ENCODE data around the gene SPON2.

The SPON2 gene

DNA sequence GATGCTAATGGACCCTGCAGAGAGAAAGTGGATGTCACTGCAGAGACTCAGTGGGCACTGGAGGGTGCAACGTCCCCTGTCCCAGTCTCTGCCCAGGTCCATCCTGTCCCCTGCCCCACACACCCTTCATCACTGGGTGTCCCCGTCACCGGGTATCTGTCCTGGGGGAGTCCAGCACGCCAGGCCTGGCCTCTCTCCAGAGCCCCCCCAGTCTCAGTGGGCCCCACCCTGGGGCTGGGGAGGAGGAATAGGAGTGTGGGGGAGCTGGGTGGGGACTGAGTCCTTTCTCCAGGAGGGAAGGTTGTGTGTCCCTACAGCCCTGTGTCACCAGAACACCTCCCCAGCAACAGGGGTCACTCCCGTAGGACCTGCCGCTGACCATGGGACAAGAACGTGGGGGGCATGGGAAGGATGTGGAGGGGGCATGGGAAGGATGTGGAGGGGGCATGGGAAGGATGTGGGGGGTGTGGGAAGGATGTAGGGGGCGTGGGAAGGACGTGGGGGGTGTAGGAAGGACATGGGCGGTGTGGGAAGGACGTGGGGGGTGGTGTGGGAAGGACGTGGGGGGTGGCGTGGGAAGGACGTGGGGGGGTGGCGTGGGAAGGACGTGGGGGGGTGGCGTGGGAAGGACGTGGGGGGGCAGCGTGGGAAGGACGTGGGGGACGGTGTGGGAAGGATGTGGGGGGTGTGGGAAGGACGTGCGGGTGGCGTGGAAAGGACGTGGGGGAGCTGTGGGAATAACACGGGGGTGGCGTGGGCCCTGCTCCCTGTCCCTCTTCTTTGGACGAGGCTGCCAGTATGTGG lies 21.0 kb upstream of the SPON2 start:
- no peak for DNase-seq

DNA sequence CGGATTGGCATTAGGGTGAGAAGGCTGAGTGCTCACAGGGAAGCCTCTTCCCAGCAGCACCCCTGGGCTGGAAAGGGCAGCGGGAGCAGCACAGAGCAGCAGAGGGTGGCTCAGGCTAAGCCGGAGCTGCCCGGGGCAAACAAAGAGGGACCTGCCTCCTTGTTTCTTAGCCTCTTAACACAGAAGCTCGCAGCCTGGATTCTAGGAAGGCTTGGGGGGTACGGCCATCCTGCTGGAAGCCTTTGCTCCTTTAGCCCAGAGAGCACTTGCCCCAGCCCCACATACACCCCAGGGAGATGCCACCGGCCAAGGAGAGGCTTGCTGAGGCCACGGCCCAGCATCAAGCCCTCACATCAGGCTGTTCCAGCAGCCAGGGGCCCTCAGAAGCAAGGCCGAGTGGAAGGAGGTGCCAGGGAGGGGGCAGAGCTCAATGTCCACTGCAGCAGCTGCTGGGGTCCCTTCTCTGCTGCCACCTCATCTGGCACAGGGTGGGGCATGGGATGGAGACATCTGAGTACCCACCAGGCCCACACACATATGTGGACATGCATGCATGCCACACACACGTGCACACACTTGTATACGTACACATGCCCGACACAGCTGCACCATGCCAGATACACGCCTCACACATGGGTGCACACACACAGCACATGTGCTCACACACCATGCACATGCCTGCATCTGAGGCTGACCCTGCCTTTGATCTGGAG lies 20.3 kb upstream of the SPON2 start:
- DNase-seq: no peak

DNA sequence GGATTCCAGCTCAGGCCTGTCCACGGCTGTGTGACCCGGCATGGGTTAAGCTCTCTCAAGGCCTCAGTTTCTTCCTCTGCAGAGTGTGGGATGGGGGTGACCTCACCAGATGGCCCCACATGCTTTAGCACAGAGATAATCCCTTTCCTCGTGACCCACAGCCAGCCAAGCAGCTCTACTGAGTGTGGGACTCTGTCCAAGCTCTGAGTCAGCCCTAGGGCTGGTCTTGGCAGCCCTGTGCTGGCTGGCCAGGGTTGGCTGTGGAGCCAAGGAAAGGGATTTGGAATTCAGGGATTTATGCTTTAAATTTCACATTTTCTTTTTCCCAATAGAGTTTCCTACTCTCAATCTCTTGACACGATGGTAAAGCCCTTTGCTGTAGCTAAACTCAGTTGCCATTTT lies 19.7 kb upstream of the SPON2 start:
- no peak for DNase-seq

GRCh38 chr4:1191621-1192020 lies 19.2 kb upstream of the SPON2 start:
- DNase-seq: no peak

GRCh38 chr4:1187182-1187581 lies 14.8 kb upstream of the SPON2 start:
- no peak for DNase-seq

- no peak for DNase-seq
These were observed 11.8 kb upstream of the SPON2 start for GRCh38 chr4:1183985-1184773.

DNA sequence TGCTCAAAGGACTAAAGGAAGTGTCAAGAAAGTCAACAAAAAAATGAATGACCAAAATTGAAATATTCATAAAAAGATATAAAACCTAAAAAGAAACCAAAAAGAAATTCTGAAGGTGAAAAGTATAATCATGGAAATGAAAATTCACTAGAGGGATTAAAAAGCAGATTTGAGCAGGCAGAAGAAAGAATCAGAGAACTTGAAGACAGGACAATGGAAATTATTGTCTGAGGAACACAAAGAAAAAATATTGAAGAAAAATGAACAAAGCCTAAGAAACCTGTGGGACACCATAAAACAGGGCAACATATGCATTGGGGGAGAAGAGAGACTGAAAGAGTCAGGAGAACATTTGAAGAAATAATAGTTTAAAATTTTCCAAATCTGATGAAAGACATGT lies 9.9 kb upstream of the SPON2 start:
- DNase-seq: no peak

DNA sequence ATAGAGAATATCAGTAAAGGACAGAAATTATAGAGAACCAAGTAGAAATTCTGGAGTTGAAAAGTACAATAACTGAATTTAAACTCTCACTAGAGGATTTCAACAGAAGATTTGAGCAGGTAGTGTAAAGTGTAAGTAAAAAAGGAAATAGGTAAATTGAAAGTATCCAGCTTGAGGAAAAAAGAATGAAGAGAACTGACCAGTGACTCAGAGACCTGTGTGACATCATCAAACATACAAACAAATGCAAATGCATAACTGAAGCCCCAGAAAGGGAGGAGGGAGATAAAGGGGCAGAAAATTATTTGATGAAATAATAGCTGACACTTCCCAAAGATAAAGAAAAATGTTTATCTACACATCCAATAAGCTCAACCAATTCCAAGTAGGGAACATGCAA lies 8.3 kb upstream of the SPON2 start:
- DNase-seq: no peak

DNA sequence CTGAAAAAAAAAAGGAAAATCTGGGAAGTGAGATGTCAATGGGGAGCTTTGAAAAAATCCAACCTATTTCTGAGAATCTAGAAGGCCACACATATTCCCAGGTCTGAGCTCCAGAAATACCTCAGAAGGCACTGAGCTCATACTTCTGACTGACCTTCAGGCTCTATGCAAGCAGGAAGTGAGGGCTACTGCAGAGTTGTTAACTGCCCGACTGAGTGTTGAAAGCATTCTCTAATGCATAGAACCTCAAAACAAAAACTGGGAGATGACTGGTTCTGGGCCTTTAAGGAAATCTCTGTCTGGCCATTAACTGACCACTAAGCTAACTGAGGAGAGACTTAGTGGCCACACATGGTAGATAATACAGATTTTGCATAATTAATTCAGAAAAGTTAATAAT lies 7.6 kb upstream of the SPON2 start:
- no peak for DNase-seq

GRCh38 chr4:1179089-1179441 lies 6.7 kb upstream of the SPON2 start:
- no peak for DNase-seq

DNA sequence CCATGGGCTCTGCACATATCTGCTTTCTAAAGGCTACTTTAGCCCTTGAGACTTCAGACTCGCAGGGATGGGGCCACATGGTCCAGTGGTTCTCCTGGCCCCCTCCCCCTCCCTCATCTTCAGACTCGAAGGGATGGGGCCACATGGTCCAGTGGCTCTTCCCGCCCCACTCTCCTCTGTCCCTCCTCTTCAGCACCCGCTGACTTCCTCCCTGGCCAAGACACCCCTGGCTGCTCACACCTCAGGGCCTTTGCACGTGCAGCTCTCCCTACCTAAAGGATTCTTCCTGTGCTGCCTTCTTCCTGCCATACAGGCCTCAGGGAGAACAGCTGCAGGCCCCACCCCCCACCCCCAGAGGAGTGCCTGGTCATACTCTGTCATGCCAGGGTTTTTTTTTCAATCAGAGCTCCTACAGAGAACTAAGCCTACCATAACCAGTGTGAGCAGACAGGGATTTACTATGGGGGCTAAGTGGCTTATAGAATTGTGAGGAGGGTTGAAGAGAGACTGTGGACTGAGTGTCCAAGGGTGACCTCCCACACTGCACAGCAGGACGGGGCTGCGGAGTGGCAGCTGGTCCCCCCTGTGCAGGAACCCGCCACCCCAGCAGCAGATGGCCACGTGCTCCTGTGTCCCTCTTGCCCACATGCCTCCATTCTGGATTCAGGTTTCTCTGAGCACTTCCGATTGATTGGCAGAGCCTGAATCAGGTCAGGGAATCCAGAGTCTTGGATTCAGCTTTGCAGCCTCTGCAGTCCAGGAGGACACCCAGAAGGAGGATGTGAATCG lies 6.1 kb upstream of the SPON2 start:
- no peak for DNase-seq

GRCh38 chr4:1177274-1178141 lies 5.1 kb upstream of the SPON2 start:
- DNase-seq: no peak

- DNase-seq: no peak
These were observed 4.3 kb upstream of the SPON2 start for GRCh38 chr4:1176398-1177273.

- DNase-seq: no peak
These were observed 3.3 kb upstream of the SPON2 start for GRCh38 chr4:1175635-1176229.

- no peak for DNase-seq
These were observed 2.7 kb upstream of the SPON2 start for GRCh38 chr4:1174941-1175634.

DNA sequence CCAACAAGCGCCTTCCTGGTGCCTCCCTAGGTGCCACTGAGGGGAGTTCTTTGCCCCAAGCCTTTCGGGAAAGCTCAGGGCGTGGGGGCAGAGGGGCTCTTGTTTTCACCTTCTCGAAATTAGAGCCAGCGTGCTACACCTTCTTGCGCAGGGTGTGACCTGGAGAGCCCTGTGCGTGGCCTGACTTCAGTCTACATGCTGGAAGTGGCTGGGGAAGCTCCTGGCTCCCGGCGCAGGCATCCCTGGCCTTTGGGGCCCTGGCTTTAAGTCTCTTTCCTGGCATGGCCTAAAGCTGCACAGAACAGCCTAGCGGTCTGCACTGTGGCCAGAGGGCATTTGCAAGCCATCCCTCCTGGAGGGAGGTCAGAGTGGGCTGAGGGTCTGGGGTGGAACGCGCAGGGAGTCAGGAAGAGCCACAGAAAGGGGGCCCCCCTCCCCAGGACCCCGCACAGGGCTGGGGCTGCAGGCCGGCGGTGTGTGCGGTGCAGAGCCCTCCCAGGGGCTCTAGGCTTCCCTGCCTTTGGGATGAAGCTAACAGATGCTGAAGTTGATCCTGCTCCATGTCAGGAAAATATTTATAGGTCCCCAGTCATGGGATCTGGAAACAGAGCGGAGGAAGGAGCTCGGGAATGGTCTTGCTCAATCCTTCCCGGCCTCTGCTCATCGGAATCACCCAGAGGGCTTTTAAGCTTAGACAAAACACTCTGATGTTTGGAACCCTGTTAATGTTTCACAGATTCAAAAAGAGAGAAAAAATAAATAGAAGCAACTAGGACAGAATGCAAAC lies 781 bp upstream of the SPON2 start:
- DNase-seq: no peak

DNA sequence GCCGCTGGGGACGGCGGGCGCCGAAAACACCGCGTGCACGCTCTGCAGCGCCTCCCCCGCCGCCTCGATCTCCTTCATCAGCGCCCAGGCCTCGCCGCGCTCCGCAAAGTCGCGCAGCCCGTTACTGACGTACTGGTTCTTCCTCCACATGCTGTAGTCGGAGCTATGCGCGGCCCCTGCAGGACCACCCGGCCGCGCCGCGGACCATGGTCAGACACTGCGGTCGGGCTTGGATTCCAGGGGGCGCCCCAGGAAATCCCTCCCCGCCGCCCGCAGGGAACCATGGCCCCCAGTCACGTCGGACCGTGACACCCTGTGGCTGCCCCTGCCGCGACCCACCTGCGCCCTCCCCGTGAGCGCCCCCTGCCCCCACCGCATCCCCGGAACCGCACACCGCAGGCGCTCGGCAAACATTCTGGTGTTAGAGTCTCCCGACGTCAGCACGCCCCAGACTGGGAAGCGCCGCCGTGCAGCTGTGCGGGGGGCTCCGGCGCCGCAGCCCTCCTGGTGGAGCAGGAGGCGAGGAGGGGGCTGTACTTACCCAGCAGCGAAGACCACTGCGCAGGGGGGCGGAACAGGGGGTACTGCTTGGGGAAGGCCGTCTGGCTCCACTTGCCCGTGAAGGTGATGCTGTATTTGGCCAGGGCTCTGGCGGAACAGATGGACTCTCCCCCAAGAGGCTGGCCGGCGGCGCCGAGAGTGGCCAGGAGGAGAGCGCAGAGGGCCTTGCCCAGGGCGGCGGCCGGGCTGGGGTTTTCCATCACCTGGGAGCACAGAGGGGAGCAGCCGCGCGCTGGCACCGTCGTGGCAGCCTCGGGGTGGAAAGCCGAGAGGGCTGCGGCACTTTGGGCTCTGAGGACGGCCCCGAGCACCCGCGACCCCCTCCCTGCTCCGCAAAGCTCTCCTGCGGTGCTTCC lies 814 bp downstream of the SPON2 start:
- peak in 2 of 4 experiments; percentile 36 to 38 for DNase-seq

- DNase-seq: no peak
These were observed 1.4 kb downstream of the SPON2 start for GRCh38 chr4:1170976-1171310.
